Stimulated activated CD8-positive, alpha-beta memory T cell treated with anti-CD3 and anti-CD28 coated beads, Interleukin-15, amount 100 ng/mL, for 48 hours (primary cell): ENCODE results near the gene NEURL4.

Source experiments
- DNase-seq, 2 donors: peaks; one replicate each; pipeline ENCODE4 v3.0.0-alpha.2; 2020; ENCODE audit warnings: low read depth in 2 of 2

NEURL4 gene

DNA sequence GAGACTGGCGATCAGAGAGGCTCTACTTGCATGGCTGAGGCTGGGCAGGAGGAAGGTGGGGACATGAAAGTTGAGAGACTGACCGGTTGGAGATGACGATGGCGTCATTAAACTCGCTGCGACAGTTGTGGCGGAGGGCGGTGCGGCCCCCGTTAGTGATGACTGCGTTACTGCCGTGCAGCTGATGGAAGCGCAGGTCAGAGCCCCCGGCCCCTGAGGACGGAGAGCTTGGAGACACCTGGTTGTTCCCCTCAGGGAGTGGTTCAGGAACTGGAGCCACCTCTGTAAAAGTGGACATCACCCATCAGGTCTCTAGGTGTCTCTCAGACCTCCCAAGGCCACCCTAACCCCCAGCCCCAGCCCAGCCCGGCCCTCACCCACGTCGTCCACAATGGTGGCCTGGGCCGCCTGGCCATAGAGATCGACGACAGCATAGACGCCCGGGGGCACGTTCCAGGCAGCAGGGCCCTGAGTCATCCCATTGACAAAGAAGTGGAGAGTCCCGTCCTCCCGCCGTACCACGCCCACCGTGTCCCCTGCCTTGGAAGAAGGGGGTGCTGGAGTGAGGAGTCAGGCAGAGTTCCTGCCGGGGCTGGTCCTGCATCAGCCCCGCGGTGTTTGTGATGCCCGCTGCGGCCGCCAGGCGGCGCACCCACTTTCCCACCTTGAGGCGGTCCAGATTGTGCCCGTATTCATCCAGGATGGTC lies 5.3 kb downstream of the NEURL4 start:
- DNase-seq: peak in 1 of 2 donors; percentile 37

GRCh38 chr17:7322520-7323194 lies 6.5 kb downstream of the NEURL4 start:
- no peak for DNase-seq

DNA sequence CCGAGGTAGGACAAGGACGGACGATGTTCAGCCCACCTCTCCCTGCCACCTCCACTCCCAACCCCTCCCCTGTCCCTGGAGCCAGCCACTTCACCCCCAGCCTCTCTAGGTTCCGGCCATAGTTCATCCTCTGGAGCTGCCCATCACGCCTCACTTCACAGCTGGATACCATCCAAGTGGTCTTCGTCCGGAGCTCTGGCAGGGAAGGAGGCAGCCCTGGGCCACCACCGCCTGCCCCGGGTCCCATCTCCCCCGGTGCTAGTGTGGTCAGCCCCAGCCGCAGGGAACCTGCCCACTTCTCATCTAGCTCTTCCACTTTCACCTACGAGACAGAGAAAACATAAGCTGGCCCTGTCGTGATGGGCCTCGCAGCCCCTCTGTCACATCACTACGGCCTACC lies 7.7 kb downstream of the NEURL4 start:
- DNase-seq: no peak

DNA sequence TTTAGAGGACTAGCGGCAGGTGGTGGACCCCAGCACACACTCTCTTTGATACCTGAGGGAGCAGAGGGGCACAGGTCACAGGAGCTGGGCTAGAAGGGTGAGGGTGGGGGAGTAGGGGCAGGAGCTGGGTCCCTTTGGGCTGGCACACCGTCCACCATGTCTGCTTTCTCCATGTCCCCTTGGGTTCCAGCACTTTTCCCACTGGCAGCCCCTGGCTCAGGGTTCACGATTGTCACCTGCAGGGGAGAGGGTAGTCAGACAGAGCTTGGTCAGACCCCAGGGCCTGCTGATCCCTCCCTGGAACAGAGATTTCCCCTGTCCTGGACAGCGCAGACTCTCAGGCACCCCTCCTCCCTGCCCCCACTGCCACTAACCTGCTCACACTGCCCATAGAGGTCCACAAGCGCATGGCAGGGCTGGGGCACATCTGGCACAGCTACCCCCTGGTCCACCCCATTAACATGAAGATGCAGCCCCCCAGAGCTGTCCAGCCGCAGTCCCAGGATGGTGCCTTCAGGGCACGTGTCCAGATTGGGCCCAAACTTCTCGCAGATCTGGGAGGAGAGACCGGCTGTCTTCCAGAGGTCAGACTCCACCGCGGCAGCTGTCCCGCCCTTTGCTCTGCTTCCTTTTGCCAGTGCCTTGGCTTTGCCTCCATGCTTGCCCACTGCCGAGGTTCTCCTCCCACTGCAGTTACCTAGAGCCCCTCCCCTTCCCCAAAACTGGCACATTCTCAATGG lies 10.8 kb downstream of the NEURL4 start:
- DNase-seq: no peak

- no peak for DNase-seq
These were observed 11.9 kb downstream of the NEURL4 start for GRCh38 chr17:7317161-7317803.

DNA sequence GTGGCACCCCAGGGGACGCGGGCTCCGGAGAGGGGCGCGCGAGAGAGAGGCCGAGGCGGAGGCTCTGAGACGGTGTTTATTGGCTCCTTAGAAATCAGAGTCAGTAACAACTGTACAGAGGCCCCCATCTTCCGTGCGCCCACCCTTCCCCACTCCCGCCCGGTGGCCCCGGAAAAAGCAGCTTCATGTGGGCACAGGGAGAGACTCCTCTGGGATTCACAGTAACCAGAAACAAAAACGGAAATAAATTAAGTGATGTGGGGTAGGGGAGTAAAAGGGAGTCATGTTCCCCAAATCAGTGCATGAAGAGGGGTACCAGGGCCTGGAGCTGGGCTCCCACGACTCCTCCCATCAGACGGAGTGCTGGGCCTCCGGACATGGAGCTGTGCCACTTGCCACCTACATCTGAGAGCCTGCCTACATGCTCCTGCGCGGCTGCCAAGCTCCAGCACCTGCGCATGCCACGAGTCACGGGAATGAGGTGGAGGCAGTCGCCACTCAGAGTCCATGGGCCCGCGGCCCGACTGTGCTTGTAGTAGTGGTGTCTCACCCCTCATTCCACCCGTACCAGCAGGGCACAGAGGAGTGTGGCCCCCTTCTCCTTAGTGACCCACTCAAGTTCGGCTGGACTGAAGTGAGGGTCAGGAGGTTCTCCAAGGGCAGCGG lies 13.4 kb downstream of the NEURL4 start:
- no peak for DNase-seq

- DNase-seq: peak; percentile 89 to 91
These were observed 14.2 kb downstream of the NEURL4 start, which contains the start of gene GPS2 for GRCh38 chr17:7314719-7315569. GPS2 (minus strand) TSS chr17:7315360; CDS start chr17:7315052, 308 bp downstream.

GRCh38 chr17:7313890-7314718 lies 15.0 kb downstream of the NEURL4 start:
- DNase-seq: no peak

DNA sequence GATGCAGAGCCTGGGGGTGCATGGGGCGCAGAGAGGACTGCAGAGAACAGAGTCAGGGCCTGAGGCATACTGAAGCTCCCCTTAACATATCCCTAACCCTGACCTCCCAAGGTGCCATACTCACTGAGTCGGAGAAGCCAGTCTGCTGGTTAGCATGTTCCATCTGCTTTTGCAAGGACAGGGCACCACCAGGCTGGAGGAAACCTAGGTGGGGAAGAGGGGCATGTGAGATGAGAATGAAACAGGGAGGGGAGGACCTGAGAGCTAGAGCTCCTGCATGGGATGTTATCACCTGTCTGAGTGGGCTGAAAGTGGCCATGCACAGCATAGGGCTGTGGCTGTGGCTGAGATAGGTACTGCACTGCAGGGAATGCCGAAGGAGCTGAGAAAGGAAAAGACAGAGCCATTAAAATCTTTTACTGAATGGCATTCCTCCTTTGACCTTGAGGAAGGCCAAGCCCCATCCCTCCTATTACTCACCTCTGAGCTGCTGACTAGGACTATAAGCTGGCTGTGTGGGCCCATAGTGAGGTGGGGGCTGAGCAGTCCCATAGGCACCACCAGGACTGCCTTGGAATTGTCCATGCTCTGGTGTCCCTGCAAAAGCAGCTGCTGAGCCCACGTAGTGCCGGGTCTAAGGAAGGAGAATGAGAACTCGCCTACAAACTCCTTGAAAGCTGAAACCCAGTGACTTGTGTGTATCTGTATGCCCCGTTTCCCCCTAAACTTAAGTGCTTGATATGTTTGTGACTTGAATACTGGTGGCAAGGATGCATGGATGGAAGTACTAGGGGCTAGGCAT lies 15.8 kb downstream of the NEURL4 start:
- no peak for DNase-seq

DNA sequence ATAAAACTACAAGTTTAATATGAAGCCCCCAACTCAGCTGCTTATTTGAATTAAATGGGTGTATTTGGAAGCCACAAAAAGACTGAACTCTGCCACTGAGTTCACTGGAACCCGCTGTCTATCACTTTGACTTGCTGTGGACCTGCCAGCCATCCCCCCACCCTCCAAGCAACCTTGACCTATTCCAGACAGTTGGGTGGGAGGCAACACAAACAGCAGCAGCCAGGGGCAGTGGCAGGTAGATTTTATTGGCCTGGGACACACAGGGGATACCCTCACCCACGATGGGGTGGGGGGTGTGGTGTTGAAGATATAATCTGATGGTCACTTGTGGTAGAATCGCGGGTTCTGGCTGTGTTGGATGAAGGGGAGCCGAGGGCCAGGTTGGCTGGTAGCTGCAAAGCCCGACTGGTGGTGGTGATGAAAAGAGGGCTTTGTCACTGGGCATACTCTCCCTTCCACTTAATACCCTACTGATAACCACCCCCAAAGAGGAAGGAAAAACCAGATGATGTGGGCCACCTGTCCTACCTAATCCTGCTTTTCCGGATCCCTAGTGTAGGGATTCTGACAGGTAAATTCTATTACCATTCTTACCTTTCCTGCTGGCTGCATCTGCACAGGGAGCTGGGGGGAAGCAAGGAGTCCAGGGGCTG lies 16.6 kb downstream of the NEURL4 start:
- DNase-seq: no peak

GRCh38 chr17:7311110-7311705 lies 17.9 kb downstream of the NEURL4 start:
- DNase-seq: no peak

DNA sequence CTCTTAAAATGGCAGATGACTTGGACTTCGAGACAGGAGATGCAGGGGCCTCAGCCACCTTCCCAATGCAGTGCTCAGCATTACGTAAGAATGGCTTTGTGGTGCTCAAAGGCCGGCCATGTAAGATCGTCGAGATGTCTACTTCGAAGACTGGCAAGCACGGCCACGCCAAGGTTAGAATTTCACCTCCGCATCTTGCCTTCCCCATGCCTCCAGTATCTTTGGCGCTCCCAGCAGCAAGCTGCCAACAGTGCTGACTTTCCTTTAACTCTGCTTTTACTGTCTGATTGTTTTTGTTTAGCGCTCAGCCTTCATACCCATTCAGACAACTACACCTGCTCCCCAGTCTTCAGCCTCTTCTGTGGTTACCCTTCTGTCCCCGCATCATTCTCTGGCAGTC lies 19.5 kb downstream of the NEURL4 start:
- DNase-seq: no peak

DNA sequence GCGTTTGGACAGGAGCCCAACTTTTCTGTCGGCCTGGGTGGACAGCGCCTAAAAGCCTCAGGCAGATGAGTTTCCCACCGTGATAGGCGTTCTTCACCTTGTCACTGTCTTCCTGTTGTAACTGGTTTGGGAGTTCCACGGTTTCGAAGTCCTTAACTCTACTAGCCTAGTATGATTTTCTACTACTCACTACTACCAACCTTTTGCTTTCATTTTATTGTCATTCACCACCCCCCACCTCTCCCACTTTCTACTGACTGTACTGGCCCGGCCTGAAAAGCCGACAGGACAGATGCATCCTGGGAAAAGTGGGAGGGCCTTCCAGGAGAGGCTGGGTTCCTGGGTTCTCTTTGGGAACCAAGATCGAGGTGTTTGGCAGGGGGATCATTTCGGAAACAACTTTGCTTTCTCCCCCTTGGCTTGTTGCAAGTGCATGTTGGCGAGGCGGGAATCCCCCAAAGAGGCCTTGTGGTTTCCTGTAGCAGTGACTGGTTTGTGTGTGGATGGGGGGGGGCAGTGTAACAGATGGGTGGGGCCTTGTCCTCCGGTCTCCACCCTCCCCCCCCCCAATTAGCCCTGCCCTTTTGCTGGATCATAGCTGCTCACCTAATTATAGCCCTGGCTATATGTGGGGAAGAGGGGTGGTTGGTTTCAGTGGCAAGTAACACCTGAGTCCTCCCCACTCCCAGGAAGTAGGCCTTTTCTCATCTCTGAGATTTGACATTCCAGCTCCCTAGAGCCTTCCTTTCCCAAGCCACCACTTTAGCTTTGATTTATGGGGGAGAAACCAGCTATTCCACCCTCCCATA lies 20.3 kb downstream of the NEURL4 start:
- DNase-seq: peak; percentile 74

- no peak for DNase-seq
These were observed 21.2 kb downstream of the NEURL4 start for GRCh38 chr17:7307686-7308624.

DNA sequence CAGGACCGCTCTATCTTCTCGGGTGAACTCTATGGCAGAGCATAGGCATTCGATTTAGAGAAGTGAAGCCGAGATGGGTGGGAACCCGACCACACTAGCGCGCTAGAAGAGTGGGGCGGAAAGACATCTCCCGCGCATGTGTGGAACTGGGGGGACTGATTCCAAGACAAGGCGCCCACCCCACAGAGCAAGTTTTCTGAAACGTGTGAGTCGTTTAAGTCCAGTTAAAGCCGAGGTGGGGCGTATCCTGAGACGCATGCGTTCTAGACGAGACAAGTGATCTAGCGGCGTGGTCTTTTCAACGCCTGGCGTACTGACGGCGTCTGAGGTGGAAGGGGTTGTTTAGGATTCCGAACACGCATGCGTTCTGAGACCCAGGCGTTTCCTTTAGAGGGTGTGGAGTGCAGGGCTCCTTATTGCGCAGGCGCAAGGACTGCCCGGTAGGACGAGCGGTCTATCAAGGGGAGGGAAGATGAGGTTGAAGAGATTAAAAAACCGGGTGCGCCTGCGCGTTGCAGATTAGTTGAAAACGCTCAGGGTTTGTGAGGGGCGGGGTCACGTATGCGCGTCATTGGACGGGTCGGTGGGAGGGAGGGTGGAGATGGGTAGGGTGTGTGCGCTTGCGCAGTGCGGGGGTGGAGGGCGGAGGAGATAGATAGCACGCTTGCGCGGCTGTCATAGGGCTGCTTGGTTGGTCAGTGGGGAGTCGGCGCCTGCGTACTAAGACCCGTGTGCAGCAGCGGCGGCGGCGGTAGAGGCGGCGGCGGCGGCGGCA lies 22.0 kb downstream of the NEURL4 start, which contains the start of gene EIF5A:
TSS of gene EIF5A (plus strand) at position 718 of the 775 bp plus-strand sequence. CDS start 2,008 bp downstream, outside the sequence.
- DNase-seq: peak; percentile 100
